Measurements from ENCODE around the gene LYL1. TPM values are rescaled to one million over a fixed set of nuclear protein-coding genes. Genes with fewer than 3 reads are reported as not detected.
A peak's percentile ranks its signal among the peaks of the same experiment; 100 is the strongest.

The LYL1 gene
- total and polyA plus RNA-seq, 2 donors from 2014 or later = 8.5 to 13.8 TPM

DNA sequence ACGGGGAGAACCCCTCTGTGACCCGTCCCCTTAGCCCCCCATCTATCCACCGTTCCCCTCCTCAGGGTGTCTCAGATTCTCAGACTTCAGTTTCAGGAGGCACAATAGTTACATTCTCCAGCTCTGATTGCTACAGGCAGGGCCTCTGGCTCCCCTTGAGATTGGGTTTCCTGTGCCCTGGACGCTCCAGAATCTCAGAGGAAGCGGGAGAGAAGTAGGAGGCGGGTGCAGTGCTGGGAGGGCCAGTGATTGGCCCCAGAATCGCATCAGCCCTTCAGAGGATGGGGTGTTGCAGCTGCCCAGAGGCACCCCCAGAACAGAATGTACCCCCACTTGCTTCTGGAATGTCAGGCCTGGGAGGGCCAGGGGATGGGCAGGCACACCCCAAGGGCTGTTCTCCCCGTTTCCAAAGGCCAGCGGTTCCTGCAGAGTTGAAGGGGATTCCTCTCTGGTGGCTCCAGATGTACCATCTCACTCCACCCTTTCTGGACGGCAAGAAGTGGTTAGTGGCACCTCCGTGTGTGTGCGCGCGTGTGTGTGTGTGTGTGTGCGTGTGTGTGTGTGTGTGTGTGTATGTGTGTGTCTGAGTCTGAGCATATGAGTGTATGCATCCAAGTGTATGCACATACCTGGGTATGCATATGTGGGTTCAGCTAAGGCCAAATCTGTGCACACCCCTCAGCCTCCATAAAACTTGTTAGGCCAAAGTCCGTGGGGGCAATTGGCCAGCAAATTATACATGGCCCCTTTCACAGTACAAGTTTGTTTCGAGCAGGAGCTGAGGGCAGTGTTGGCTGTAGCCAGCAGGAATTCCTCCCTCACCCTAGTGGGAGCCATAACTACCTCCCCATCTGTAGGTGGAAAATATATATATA, 35.5 kb downstream of the LYL1 start:
- Histone ChIP-seq H3K4me3 (ENCODE audit: low read length in 3 of 3) (no peak overlapping the region), H3K9ac (ENCODE audit: low read length in 3 of 3) (no peak overlapping the region), H3K27ac (ENCODE audit: low read depth in 2 of 2, low read length in 2 of 2) (no peak overlapping the region), H3K36me3 (ENCODE audit: control insufficient read depth in 2 of 3, insufficient read depth in 3 of 3, low read length in 3 of 3) (no peaks in the 10 kb centered on the region), H3K4me1 (ENCODE audit: control insufficient read depth in 2 of 3, insufficient read depth in 2 of 3, low read depth in 1 of 3, low read length in 3 of 3) (peaks cover 0 to 13% (median 4%) of the 10 kb centered on the region in 3 donors), H3K9me3 (ENCODE audit: control insufficient read depth in 2 of 3, insufficient read depth in 1 of 3, low read length in 3 of 3) (no peaks in the 10 kb centered on the region), H3K27me3 (ENCODE audit: control insufficient read depth, insufficient read depth, low read length) (peaks cover 2% of the 10 kb centered on the region)
- TF ChIP-seq, protein P1, sequence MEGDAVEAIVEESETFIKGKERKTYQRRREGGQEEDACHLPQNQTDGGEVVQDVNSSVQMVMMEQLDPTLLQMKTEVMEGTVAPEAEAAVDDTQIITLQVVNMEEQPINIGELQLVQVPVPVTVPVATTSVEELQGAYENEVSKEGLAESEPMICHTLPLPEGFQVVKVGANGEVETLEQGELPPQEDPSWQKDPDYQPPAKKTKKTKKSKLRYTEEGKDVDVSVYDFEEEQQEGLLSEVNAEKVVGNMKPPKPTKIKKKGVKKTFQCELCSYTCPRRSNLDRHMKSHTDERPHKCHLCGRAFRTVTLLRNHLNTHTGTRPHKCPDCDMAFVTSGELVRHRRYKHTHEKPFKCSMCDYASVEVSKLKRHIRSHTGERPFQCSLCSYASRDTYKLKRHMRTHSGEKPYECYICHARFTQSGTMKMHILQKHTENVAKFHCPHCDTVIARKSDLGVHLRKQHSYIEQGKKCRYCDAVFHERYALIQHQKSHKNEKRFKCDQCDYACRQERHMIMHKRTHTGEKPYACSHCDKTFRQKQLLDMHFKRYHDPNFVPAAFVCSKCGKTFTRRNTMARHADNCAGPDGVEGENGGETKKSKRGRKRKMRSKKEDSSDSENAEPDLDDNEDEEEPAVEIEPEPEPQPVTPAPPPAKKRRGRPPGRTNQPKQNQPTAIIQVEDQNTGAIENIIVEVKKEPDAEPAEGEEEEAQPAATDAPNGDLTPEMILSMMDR (IDR thresholded peaks at IDR 0.05; ENCODE audit: borderline replicate concordance, extremely low read depth, insufficient read depth) = no peak
- intact Hi-C loops (cut with DNase I) = loop anchor here (10.0 kb wide), 1 partner anchor 92 kb away; no protein-coding TSS in a partner anchor
- no peak for FAIRE-seq
- DNase-seq = no peak

- H3K4me3 ChIP-seq (ENCODE audit: low read length in 3 of 3) = no peak overlapping the region
These were observed 36.4 kb downstream of the LYL1 start for GRCh38 chr19:13066226-13066625.

GRCh38 chr19:13064092-13064489, 38.6 kb downstream of the LYL1 start:
- H3K4me1 ChIP-seq (ENCODE audit: control insufficient read depth in 2 of 3, insufficient read depth in 2 of 3, low read depth in 1 of 3, low read length in 3 of 3) = peaks cover 0 to 27% (median 4%) of the 10 kb centered on the region in 3 donors

More at GRCh38 chr19:13066226-13066625, 36.4 kb downstream of the LYL1 start:
- Histone ChIP-seq H3K27me3 (ENCODE audit: control insufficient read depth, insufficient read depth, low read length) (peaks cover 6% of the 10 kb centered on the region), H3K27ac (ENCODE audit: low read depth in 2 of 2, low read length in 2 of 2) (no peak overlapping the region), H3K9me3 (ENCODE audit: control insufficient read depth in 2 of 3, insufficient read depth in 1 of 3, low read length in 3 of 3) (no peaks in the 10 kb centered on the region), H3K36me3 (ENCODE audit: control insufficient read depth in 2 of 3, insufficient read depth in 3 of 3, low read length in 3 of 3) (no peaks in the 10 kb centered on the region), H3K9ac (ENCODE audit: low read length in 3 of 3) (no peak overlapping the region), H3K4me1 (ENCODE audit: control insufficient read depth in 2 of 3, insufficient read depth in 2 of 3, low read depth in 1 of 3, low read length in 3 of 3) (peaks cover 0 to 16% (median 4%) of the 10 kb centered on the region in 3 donors)
- intact Hi-C loops (cut with DNase I) = loop anchor here (10.0 kb wide), 1 partner anchor 91 kb away; no protein-coding TSS in a partner anchor
- FAIRE-seq (no peak), DNase-seq (no peak)
- TF ChIP-seq, protein P1 (IDR thresholded peaks at IDR 0.05; ENCODE audit: borderline replicate concordance, extremely low read depth, insufficient read depth) = no peak

More at GRCh38 chr19:13064092-13064489, 38.6 kb downstream of the LYL1 start:
- H3K9ac ChIP-seq (ENCODE audit: low read length in 3 of 3) = no peak overlapping the region
- H3K27me3 ChIP-seq (ENCODE audit: control insufficient read depth, insufficient read depth, low read length) = peaks cover 6% of the 10 kb centered on the region
- intact Hi-C loops (cut with DNase I) = loop anchor here (10.0 kb wide), 1 partner anchor 89 kb away; no protein-coding TSS in a partner anchor
- DNase-seq = no peak
- FAIRE-seq = no peak
- H3K9me3 ChIP-seq (ENCODE audit: control insufficient read depth in 2 of 3, insufficient read depth in 1 of 3, low read length in 3 of 3) = no peaks in the 10 kb centered on the region
- TF ChIP-seq, protein P1 (IDR thresholded peaks at IDR 0.05; ENCODE audit: borderline replicate concordance, extremely low read depth, insufficient read depth) = no peak
- H3K4me3 ChIP-seq (ENCODE audit: low read length in 3 of 3) = no peak overlapping the region
- H3K36me3 ChIP-seq (ENCODE audit: control insufficient read depth in 2 of 3, insufficient read depth in 3 of 3, low read length in 3 of 3) = no peaks in the 10 kb centered on the region
- peak overlapping the region in 1 of 2 donors; percentile 19 for H3K27ac ChIP-seq (ENCODE audit: low read depth in 2 of 2, low read length in 2 of 2)

Data from kidney (tissue), 14 donors.